ENCODE data around the gene MECP2. TPM values are rescaled to one million over a fixed set of nuclear protein-coding genes. Genes with fewer than 3 reads are reported as not detected.

MECP2 gene
- total and polyA plus RNA-seq, 2 of the 13 experiments (the other 11 are each of a cell fraction or from before 2014, with no cell fraction given) = 7.9 to 18.1 TPM

GRCh38 chrX:153973127-153974002, 124.2 kb downstream of the MECP2 start:
- POLR2A ChIA-PET = interaction anchor here (0.7 to 6.3 kb wide), 5 partner anchors 16 to 64 kb away, joined by 3 to 54 read pairs (median 11); no protein-coding TSS in a partner anchor
- intact Hi-C loops (cut with micrococcal nuclease; ENCODE audit: unreplicated experiment) = loop anchor here (2.0 kb wide), 1 partner anchor 39 kb away; no protein-coding TSS in a partner anchor
- Histone ChIP-seq H3K79me2 (ENCODE audit: insufficient read depth, low read length) (peaks cover 33% of the 10 kb centered on the region), H3K4me1 (ENCODE audit: insufficient read depth, low read length) (peaks cover 38% of the 10 kb centered on the region), H3K9ac (ENCODE audit: insufficient read depth, low read depth, low read length) (peak overlapping the region; percentile 92), H3K4me2 (ENCODE audit: low read depth, low read length) (peak overlapping the region; percentile 80), H3K27ac (ENCODE audit: extremely low read length, insufficient read depth, low read length) (peak overlapping the region; percentile 95), H3K9me3 (ENCODE audit: low read length) (no peaks in the 10 kb centered on the region), H3K4me3 (replicated peaks in 1 of 3; ENCODE audit: insufficient read depth in 1 of 3, low read depth in 2 of 3, low read length in 3 of 3) (peak overlapping the region; percentile 51 to 90 (median 66)), H3K27me3 (ENCODE audit: control insufficient read depth in 1 of 2, insufficient read depth in 2 of 2, low read length in 2 of 2) (no peaks in the 10 kb centered on the region; a peak in 1 of 5 replicates), H4K20me1 (ENCODE audit: insufficient read depth, low read length) (peaks cover 13% of the 10 kb centered on the region), H2AFZ (ENCODE audit: low read length) (no peak overlapping the region), H3K36me3 (replicated peaks in 1 of 2; ENCODE audit: control insufficient read depth in 1 of 2, insufficient read depth in 2 of 2, low read length in 2 of 2) (peaks cover 0 to 3% of the 10 kb centered on the region in 2 experiments; a peak in 1 of 5 replicates)
- in situ Hi-C loops (cut with HindIII; ENCODE audit: extremely low pct_ligation_motif_present, low pct_unique_long_range_greater_than_20kb) = loop anchor here (5.0 kb wide), 1 partner anchor 39 kb away; no protein-coding TSS in a partner anchor
- ATAC-seq (no peak), FAIRE-seq (peak; percentile 74), DNase-seq (ENCODE audit: low spot score) (peak; percentile 40)
- BruUV-seq (replicated peaks) = TSS peak; percentile 76
- 0% methylated on average over 6 of the region's 20 CpGs for WGBS (ENCODE audit: low lambda C conversion rate)
- CTCF ChIA-PET (ENCODE audit: low intra/inter-chr PET ratio, low total read pairs) = no interaction called here
- TF ChIP-seq ZMYM3 (CRISPR knock-in tag; IDR thresholded peaks at IDR 0.05) (peak; percentile 62), ZIK1 (CRISPR knock-in tag; IDR thresholded peaks at IDR 0.05; ENCODE audit: borderline replicate concordance, low read depth) (no peak), ZC3H4 (CRISPR knock-in tag; IDR thresholded peaks at IDR 0.05; ENCODE audit: borderline replicate concordance) (peak; percentile 88; the same call in 1 of the 2 replicates), PATZ1 (CRISPR knock-in tag; IDR thresholded peaks at IDR 0.05) (peak; percentile 53; the same call in 1 of the 2 replicates), TBX2 (CRISPR knock-in tag; IDR thresholded peaks at IDR 0.05; ENCODE audit: borderline replicate concordance) (0 out of 2 replicates have a peak, but pooled peaks have one; percentile 4), TCF12 (IDR thresholded peaks at IDR 0.05) (no peak), TCF12 (CRISPR knock-in tag; IDR thresholded peaks at IDR 0.05) (no peak), FOXA1 (IDR thresholded peaks at IDR 0.05) (no peak), FOXA1 (CRISPR knock-in tag; IDR thresholded peaks at IDR 0.05) (peak; percentile 16; the same call in 1 of the 2 replicates), DMAP1 (CRISPR knock-in tag; IDR thresholded peaks at IDR 0.05) (peak; percentile 30; the same call in 1 of the 2 replicates), ZBTB38 (CRISPR knock-in tag; IDR thresholded peaks at IDR 0.05) (peak; percentile 78), FOXP4 (CRISPR knock-in tag; IDR thresholded peaks at IDR 0.05) (no peak), HDAC1 (CRISPR knock-in tag; IDR thresholded peaks at IDR 0.05) (peak; percentile 33), SOX13 (IDR thresholded peaks at IDR 0.05) (no peak), SOX13 (CRISPR knock-in tag; conservative IDR thresholded peaks at IDR 0.05 in 1 of 2, IDR thresholded peaks at IDR 0.05 in 1 of 2) (0 out of 4 replicates have a peak, but pooled peaks of 1 of the 2 experiments have one; percentile 12), ZNF816 (CRISPR knock-in tag; IDR thresholded peaks at IDR 0.05; ENCODE audit: borderline replicate concordance) (0 out of 2 replicates have a peak, but pooled peaks have one; percentile 33), ZNF121 (CRISPR knock-in tag; IDR thresholded peaks at IDR 0.05) (peak; percentile 100)
